IMR-90 (cell line): ENCODE measurements around the gene CDH12. TPM values are rescaled to one million over a fixed set of nuclear protein-coding genes. Genes with fewer than 3 reads are reported as not detected.

Experiments
- ATAC-seq: fragments of 200-7000 bp; cut with Tn5 transposase; 2 replicates; pipeline ENCODE4 v1.9.1; 2020; ENCODE audit warnings: low read depth, mild to moderate bottlenecking, moderate library complexity
- BruUV-seq: library from RNA; stranded (reverse); fragments of 400-500 nt; replicated peaks from 2 replicates; lab custom pipeline; 2021; lab: Mats Ljungman, UMichigan
- CTCF ChIA-PET: fragments of 300-600 bp; formaldehyde crosslinking; extraction: SDS; loops from one replicate; lab custom pipeline; 2021; ENCODE audit warnings: antibody characterized with exemption; lab: Yijun Ruan, JAX
- POLR2A ChIA-PET: fragments of 300-600 bp; sonication (Branson Sonifier 250); formaldehyde crosslinking; loops from one replicate; lab custom pipeline; 2022; ENCODE audit warnings: antibody characterized with exemption; ENCODE audit not compliant: unreplicated experiment; lab: Charles Lee
- DNase-seq: peaks from one replicate; pipeline ENCODE4 v3.0.0; 2013
- H2AFZ ChIP-seq: replicated peaks from 2 replicates; pipeline ENCODE3; 2013; ENCODE audit warnings: low read length, mild to moderate bottlenecking; ENCODE audit not compliant: poor library complexity
- H2AK5ac ChIP-seq: 2 replicates; pipeline ENCODE4 v1.6.1; 2013; ENCODE audit warnings: low read depth, low read length, inconsistent platforms
- H2AK9ac ChIP-seq: replicated peaks from 2 replicates; pipeline ENCODE3; 2013; ENCODE audit warnings: mild to moderate bottlenecking, low read depth, low read length, moderate library complexity; ENCODE audit not compliant: poor library complexity
- H2BK120ac ChIP-seq: 2 replicates; pipeline ENCODE4 v1.6.1; 2013; ENCODE audit warnings: low read depth, low read length, inconsistent platforms
- H2BK15ac ChIP-seq: 3 replicates; pipeline ENCODE4 v1.6.1; 2013; ENCODE audit warnings: low read depth, low read length, inconsistent platforms
- H2BK20ac ChIP-seq: 2 replicates; pipeline ENCODE4 v1.6.1; 2013; ENCODE audit warnings: low read depth, mild to moderate bottlenecking, inconsistent platforms, low read length, moderate library complexity
- H2BK5ac ChIP-seq: 2 replicates; pipeline ENCODE4 v1.6.1; 2013; ENCODE audit warnings: mild to moderate bottlenecking, low read depth, low read length, inconsistent platforms; ENCODE audit not compliant: poor library complexity, severe bottlenecking
- H3K14ac ChIP-seq: replicated peaks from 2 replicates; pipeline ENCODE4 v1.6.1; 2013; ENCODE audit warnings: low read depth, low read length, inconsistent platforms
- H3K18ac ChIP-seq: 2 replicates; pipeline ENCODE4 v1.6.1; 2013; ENCODE audit warnings: low read depth, low read length, control low read depth
- H3K23ac ChIP-seq: 2 replicates; pipeline ENCODE4 v1.6.1; 2013; ENCODE audit warnings: low read depth, low read length, inconsistent platforms
- H3K27ac ChIP-seq: 2 replicates; pipeline ENCODE4 v1.5.1; 2013; ENCODE audit warnings: mild to moderate bottlenecking, control low read depth, low read length; ENCODE audit not compliant: insufficient read depth
- H3K27me3 ChIP-seq: 2 replicates; pipeline ENCODE4 v1.6.1; 2013; ENCODE audit warnings: low read length; ENCODE audit not compliant: control insufficient read depth, insufficient read depth
- H3K36me3 ChIP-seq: 2 replicates; pipeline ENCODE4 v1.6.1; 2013; ENCODE audit warnings: low read length, mixed read lengths; ENCODE audit not compliant: control insufficient read depth, insufficient read depth
- H3K4ac ChIP-seq: 2 replicates; pipeline ENCODE4 v1.6.1; 2013; ENCODE audit warnings: low read depth, low read length, inconsistent platforms
- H3K4me1 ChIP-seq: 2 replicates; pipeline ENCODE4 v1.6.1; 2013; ENCODE audit warnings: low read length, mixed read lengths; ENCODE audit not compliant: control insufficient read depth, insufficient read depth
- H3K4me2 ChIP-seq: 2 replicates; pipeline ENCODE4 v1.6.1; 2013; ENCODE audit warnings: low read depth, mild to moderate bottlenecking, control low read depth, low read length, moderate library complexity
- H3K4me3 ChIP-seq: 2 replicates; pipeline ENCODE4 v1.5.1; 2013; ENCODE audit warnings: low read depth, mild to moderate bottlenecking, control low read depth, low read length, moderate library complexity; ENCODE audit not compliant: insufficient read depth
- H3K56ac ChIP-seq: 2 replicates; pipeline ENCODE4 v1.6.1; 2013; ENCODE audit warnings: low read length, inconsistent platforms; ENCODE audit not compliant: insufficient read depth; ENCODE audit errors: extremely low read depth
- H3K79me1 ChIP-seq, 2 experiments: 2 replicates each; pipeline ENCODE4 v1.6.1; 2013; ENCODE audit warnings: low read length in 2 of 2, inconsistent platforms in 1 of 2, low read depth in 1 of 2
- H3K9ac ChIP-seq: 2 replicates; pipeline ENCODE4 v1.6.1; 2013; ENCODE audit warnings: low read depth, low read length, control low read depth
- H3K9me1 ChIP-seq: 2 replicates; pipeline ENCODE4 v1.6.1; 2013; ENCODE audit warnings: low read length, inconsistent platforms; ENCODE audit not compliant: insufficient read depth
- H3K9me3 ChIP-seq: 2 replicates; pipeline ENCODE4 v1.6.1; 2013; ENCODE audit warnings: low read length; ENCODE audit not compliant: control insufficient read depth, insufficient read depth
- H4K20me1 ChIP-seq: 2 replicates; pipeline ENCODE4 v1.6.1; 2013; ENCODE audit warnings: low read length, inconsistent platforms; ENCODE audit not compliant: insufficient read depth
- H4K5ac ChIP-seq: 2 replicates; pipeline ENCODE4 v1.6.1; 2013; ENCODE audit warnings: mild to moderate bottlenecking, low read depth, low read length, control low read depth
- H4K8ac ChIP-seq, 2 experiments: 2 replicates each; pipeline ENCODE4 v1.6.1; 2013; ENCODE audit warnings: low read depth in 2 of 2, low read length in 2 of 2, control low read depth in 1 of 2, inconsistent platforms in 1 of 2
- H4K91ac ChIP-seq: 2 replicates; pipeline ENCODE4 v1.6.1; 2013; ENCODE audit warnings: low read depth, low read length, inconsistent platforms; ENCODE audit not compliant: insufficient read depth
- BHLHE40 ChIP-seq: fragments of 150-350 bp; IDR thresholded peaks from 2 replicates; pipeline ENCODE4 v1.6.1; 2016; ENCODE audit warnings: mild to moderate bottlenecking, low read depth, low read length
- CEBPB ChIP-seq: IDR thresholded peaks from 2 replicates; pipeline ENCODE4 v1.6.1; 2012; ENCODE audit warnings: low read depth, low read length, improper control_type of control experiment
- CHD1 ChIP-seq: IDR thresholded peaks from 2 replicates; pipeline ENCODE4 v1.6.1; 2012; ENCODE audit warnings: low read depth, low read length, improper control_type of control experiment
- FOS ChIP-seq: fragments of 150-350 bp; IDR thresholded peaks from 2 replicates; pipeline ENCODE4 v1.6.1; 2016; ENCODE audit warnings: low read depth, low read length
- MAFK ChIP-seq: IDR thresholded peaks from 2 replicates; pipeline ENCODE4 v1.6.1; 2012; ENCODE audit warnings: low read depth, low read length, improper control_type of control experiment
- dilution Hi-C: fragments of 300-500 bp; cut with HindIII; formaldehyde crosslinking; loops from one replicate; pipeline ENCODE4 v1.14.3; 2018; ENCODE audit warnings: low sequenced_read_pairs; ENCODE audit not compliant: unreplicated experiment
- in situ Hi-C: fragments of 300-500 bp; cut with MboI; formaldehyde crosslinking; loops from 3 replicates; pipeline ENCODE4 v1.14.3; 2019; ENCODE audit warnings: low sequenced_read_pairs, inconsistent platforms, mixed read lengths
- intact Hi-C: fragments of 100-400 bp; cut with micrococcal nuclease; formaldehyde crosslinking; loops from 2 replicates; pipeline ENCODE4 v1.10.0; 2022
- polyA plus RNA-seq, 3 experiments: library from polyadenylated mRNA; depleted of rRNA; stranded (reverse); fragments of >200 nt; gene quantifications; 2 replicates each; pipeline ENCODE4 v1.2.3, GENCODE V29; 2012; ENCODE audit warnings: low replicate concordance in 1 of 3
- total RNA-seq: library from RNA; depleted of rRNA; stranded (reverse); fragments of >200 nt; gene quantifications from 2 replicates; pipeline ENCODE4 v1.2.3, GENCODE V29; 2012

The CDH12 gene
- total and polyA plus RNA-seq, 2 of the 4 experiments (the other 2 are of a cell fraction) = not detected

DNA sequence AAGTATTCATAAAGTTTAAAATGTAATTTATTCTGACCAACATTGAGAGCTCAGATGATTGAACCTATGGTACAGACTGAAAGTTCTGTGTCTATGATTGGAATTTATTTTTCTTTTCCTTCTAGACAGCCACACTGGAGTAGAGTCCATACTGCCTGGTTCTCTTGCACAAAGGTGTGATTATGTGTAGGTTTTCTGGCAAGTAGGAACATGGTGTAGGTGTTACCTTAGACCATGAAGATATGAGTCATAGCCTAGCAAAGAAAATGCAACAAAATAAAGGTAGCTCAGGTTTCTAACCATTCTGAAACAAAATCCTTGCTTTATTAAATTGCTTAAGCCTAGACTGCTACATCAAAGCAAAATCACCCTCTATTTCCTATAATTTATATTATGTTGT lies 143.4 kb downstream of the CDH12 start:
- no peak overlapping the region for H3K56ac ChIP-seq
- no peak overlapping the region for H2AFZ ChIP-seq
- no peak overlapping the region for H3K14ac ChIP-seq
- H3K4me2 ChIP-seq = no peak overlapping the region
- H2BK15ac ChIP-seq = no peak overlapping the region
- no peak overlapping the region for H3K27ac ChIP-seq
- no peaks in the 10 kb centered on the region for H3K9me3 ChIP-seq
- dilution Hi-C loops (no loop called here), intact Hi-C loops (loop anchor here (5.0 kb wide), 1 partner anchor 47 kb away; no protein-coding TSS in a partner anchor), in situ Hi-C loops (no loop called here)
- H3K4ac ChIP-seq = no peak overlapping the region
- no peak for DNase-seq
- no peaks in the 10 kb centered on the region for H3K36me3 ChIP-seq
- H3K18ac ChIP-seq = no peak overlapping the region
- ATAC-seq = no peak
- H2BK5ac ChIP-seq = no peak overlapping the region
- no peak overlapping the region for H2BK20ac ChIP-seq
- no peak overlapping the region for H3K23ac ChIP-seq
- no peak overlapping the region for H3K9ac ChIP-seq
- H4K8ac ChIP-seq = no peak overlapping the region
- CTCF ChIA-PET = interaction anchor here (0.6 kb wide), 1 partner anchor 24 kb away, joined by 3 read pairs; no protein-coding TSS in a partner anchor
- H4K5ac ChIP-seq = no peak overlapping the region
- POLR2A ChIA-PET = no interaction called here
- no peak overlapping the region for H3K4me3 ChIP-seq
- TF ChIP-seq CEBPB = no peak
- TF ChIP-seq FOS = no peak
- no peak for TF ChIP-seq CHD1
- no peak for TF ChIP-seq MAFK
- TF ChIP-seq BHLHE40 = no peak
- no peaks in the 10 kb centered on the region for H3K79me1 ChIP-seq
- no TSS peak for BruUV-seq
- H3K27me3 ChIP-seq = no peaks in the 10 kb centered on the region
- no peak overlapping the region for H4K91ac ChIP-seq
- H2BK120ac ChIP-seq = no peak overlapping the region
- no peaks in the 10 kb centered on the region for H4K20me1 ChIP-seq
- H3K9me1 ChIP-seq = no peaks in the 10 kb centered on the region
- H2AK5ac ChIP-seq = no peak overlapping the region
- no peaks in the 10 kb centered on the region for H3K4me1 ChIP-seq
- no peak overlapping the region for H2AK9ac ChIP-seq
